Immature natural killer cell (primary cell): ENCODE results near the gene SPESP1. TPM values are rescaled to one million over a fixed set of nuclear protein-coding genes. Genes with fewer than 3 reads are reported as not detected.

Source experiments
- DNase-seq, 3 donors: peaks; one replicate each; pipeline ENCODE4 v3.0.0; 2022; ENCODE audit warnings: mixed read lengths in 1 of 3
- H3K27ac Mint-ChIP-seq, 6 donors: one replicate each; pipeline ENCODE4 v1.8.0; 2020; ENCODE audit warnings: mixed read lengths in 6 of 6, mild to moderate bottlenecking in 5 of 6, inconsistent platforms in 4 of 6, moderate library complexity in 3 of 6
- H3K27me3 Mint-ChIP-seq, 3 donors: one replicate each; pipeline ENCODE4 v1.8.0; 2020 to 2021; ENCODE audit warnings: low read depth in 3 of 3, mild to moderate bottlenecking in 3 of 3, mixed read lengths in 3 of 3, moderate library complexity in 3 of 3, inconsistent platforms in 1 of 3
- H3K36me3 Mint-ChIP-seq, 3 donors: one replicate each; pipeline ENCODE4 v1.8.0; 2020; ENCODE audit warnings: mixed read lengths in 3 of 3, inconsistent platforms in 2 of 3, mild to moderate bottlenecking in 2 of 3
- H3K4me1 Mint-ChIP-seq, 2 donors: one replicate each; pipeline ENCODE4 v1.8.0; 2020; ENCODE audit warnings: inconsistent platforms in 2 of 2, mild to moderate bottlenecking in 2 of 2, mixed read lengths in 2 of 2, moderate library complexity in 1 of 2
- H3K4me3 Mint-ChIP-seq, 5 donors: one replicate each; pipeline ENCODE4 v1.8.0; 2020; ENCODE audit warnings: mild to moderate bottlenecking in 5 of 5, mixed read lengths in 5 of 5, inconsistent platforms in 3 of 5, moderate library complexity in 3 of 5
- H3K9me3 Mint-ChIP-seq, 6 donors: one replicate each; pipeline ENCODE4 v1.8.0; 2020; ENCODE audit warnings: mild to moderate bottlenecking in 6 of 6, mixed read lengths in 6 of 6, inconsistent platforms in 4 of 6, moderate library complexity in 3 of 6
- polyA plus RNA-seq, 3 donors: library from polyadenylated mRNA; unstranded; fragments of 300-500 nt; fragmentation: Illumina TruSeq; gene quantifications; one replicate each; pipeline ENCODE4 v1.2.3, GENCODE V29; 2021

SPESP1 gene
- 1 to 10 TPM in 1 of 3 donors, under 1 TPM in 2; 0.62 to 1.9 (median 0.77) TPM for polyA plus RNA-seq

DNA sequence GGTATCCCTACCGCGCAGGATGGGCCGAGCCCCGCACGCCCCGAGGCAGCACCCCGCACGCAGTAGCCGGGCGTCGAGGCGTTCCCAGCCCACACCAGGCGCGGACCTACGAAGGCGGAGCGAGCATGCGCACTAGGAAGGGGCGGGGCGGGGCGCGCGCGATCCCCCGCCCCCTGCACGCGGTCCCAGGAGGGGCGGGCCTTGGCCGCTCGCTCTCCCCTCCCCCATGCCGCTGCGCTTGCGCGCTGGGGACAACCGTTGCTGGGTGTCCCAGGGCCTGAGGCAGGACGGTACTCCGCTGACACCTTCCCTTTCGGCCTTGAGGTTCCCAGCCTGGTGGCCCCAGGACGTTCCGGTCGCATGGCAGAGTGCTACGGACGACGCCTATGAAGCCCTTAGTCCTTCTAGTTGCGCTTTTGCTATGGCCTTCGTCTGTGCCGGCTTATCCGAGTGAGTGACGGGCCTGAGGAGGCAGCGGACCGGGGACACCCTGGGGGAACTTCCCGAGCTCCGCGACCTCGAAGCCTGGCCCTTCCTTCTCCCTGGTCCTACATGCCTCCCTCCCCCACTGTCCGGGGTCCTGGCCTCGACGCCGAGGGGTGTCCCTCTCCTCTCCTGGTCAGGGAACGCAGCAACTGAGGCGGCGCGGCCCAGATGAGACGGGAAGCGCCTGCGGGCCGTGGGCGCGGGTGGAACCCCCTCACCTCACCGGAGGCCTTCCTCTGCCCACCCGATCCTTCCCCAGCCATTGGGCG lies at the start of gene SPESP1:
TSS of gene SPESP1 (plus strand) at position 258 of the 755 bp plus-strand sequence. CDS start at position 387, 129 bp downstream.
- Mint-ChIP-seq H3K36me3 (no peaks in the 10 kb centered on the region), H3K27me3 (peaks cover 2 to 6% (median 5%) of the 10 kb centered on the region in 3 donors), H3K4me1 (no peaks in the 10 kb centered on the region), H3K9me3 (no peaks in the 10 kb centered on the region), H3K4me3 (peak within 1 kb of the TSS in 2 of 5 donors; percentile 38 to 63), H3K27ac (peak within 1 kb of the TSS in 1 of 6 donors; percentile 58)
- DNase-seq, result peak; percentile 21 to 40 (median 27)

DNA sequence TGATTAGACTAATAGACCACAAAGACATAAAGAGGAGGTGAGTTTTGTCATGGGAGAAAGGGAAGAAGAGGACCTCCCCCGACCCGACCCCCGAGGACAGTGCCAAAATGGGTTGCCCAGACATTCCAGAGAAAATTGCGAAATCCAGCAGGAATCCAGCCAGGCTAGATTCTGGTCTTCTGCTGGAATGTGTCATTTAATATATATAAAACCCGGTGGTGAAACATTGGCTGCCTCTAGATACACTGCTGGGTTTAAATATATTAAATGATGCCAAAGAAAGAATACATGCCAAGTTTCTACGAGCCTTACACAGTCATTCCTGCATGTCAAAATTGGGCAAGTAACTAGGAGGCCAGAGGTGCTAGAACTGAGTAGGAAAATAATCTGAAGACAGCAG lies 45.3 kb upstream of the SPESP1 start:
- DNase-seq, result no peak
- Mint-ChIP-seq H3K27ac (no peak overlapping the region), H3K9me3 (no peaks in the 10 kb centered on the region), H3K36me3 (no peaks in the 10 kb centered on the region), H3K4me1 (no peaks in the 10 kb centered on the region), H3K4me3 (no peak overlapping the region), H3K27me3 (peaks cover 2 to 6% (median 3%) of the 10 kb centered on the region in 3 donors)

DNA sequence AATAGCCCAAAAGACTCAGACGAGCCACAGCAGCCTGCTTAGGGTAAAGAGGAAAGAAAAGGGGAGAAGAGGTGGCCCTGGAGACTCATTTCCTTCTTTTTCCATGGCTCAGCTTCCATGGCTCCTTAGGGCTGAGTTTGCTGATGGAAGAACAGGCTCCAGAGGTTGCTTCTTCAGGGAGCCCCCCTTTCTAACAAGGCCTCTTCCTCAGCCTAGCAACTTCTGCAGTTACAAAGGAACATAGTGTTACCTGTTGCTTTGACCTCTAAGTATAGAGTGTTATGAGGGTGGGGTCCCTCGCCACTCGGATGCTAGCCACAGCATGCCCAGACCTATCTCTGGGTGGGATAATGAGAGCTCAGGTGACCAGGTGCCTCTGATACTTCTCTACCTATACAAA lies 43.2 kb upstream of the SPESP1 start:
- Mint-ChIP-seq H3K36me3 (no peaks in the 10 kb centered on the region), H3K27ac (no peak overlapping the region), H3K27me3 (peaks cover 0 to 5% (median 3%) of the 10 kb centered on the region in 3 donors), H3K4me3 (no peak overlapping the region), H3K9me3 (no peaks in the 10 kb centered on the region), H3K4me1 (no peaks in the 10 kb centered on the region)
- no peak for DNase-seq

DNA sequence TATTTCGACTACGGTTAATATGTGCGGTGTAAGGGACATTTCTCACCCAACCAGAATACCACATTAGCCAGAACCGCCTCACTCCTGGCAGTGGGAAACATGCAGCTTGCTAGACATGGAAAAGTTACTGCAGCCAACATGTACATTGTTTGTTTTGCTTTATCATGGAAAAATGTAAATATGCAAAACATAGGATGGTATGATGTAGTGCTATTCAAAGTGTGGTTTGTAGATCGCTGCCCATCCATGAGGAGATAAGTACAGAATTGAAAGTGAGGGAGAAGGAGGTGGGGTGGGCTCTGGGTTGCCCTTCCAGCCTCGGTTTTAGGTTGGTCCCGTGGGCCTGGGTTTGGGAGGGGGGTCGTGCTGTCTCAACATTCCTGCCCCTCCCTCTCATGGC lies 42.5 kb upstream of the SPESP1 start:
- H3K36me3 Mint-ChIP-seq, result no peaks in the 10 kb centered on the region
- no peak for DNase-seq
- peaks cover 2 to 5% (median 3%) of the 10 kb centered on the region in 3 donors for H3K27me3 Mint-ChIP-seq
- no peaks in the 10 kb centered on the region for H3K4me1 Mint-ChIP-seq
- no peak overlapping the region for H3K4me3 Mint-ChIP-seq
- H3K9me3 Mint-ChIP-seq, result no peaks in the 10 kb centered on the region
- no peak overlapping the region for H3K27ac Mint-ChIP-seq

DNA sequence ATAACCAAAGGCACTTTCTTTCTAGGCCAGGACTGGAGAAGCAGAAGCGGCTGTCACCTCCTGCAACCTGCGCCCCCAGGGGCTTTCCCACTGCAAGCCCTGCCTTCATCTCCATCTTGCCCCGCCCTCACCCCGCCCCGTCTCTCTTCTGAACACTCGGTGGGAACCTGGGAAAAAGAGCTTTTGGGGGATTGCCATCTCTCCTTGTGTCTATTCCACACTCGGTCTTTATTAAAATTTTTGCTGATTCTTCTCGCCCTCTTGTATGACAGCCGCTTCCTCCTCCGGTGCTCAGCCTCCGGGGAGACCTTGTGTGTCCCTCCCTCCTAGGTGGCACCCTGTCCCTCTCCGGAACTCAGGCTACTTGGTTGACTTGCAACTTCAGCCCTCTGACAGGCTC lies 41.9 kb upstream of the SPESP1 start:
- Mint-ChIP-seq H3K27ac (no peak overlapping the region), H3K4me1 (no peaks in the 10 kb centered on the region), H3K27me3 (peaks cover 2 to 7% (median 3%) of the 10 kb centered on the region in 3 donors), H3K4me3 (peak overlapping the region in 4 of 5 donors; percentile 43 to 72 (median 63)), H3K9me3 (no peaks in the 10 kb centered on the region), H3K36me3 (no peaks in the 10 kb centered on the region)
- DNase-seq, result no peak

DNA sequence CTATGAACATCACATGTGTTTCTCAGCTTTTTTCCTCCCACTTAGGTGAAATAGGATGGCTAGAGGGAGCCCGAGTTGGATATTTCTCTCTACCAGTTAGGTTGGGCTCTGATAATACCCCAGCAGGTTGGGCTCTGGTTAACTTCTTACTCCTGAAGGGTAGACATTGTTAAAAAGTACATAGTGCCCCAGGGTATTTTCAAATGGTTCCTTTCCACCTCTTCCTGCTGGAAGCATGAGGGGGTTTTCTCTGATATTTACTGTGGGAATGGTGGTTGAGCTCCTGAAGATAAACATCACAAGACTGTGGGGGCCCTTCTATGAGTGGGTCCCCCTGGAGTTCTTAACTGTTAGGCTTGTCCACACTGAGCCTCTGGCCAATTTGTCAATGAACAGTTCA lies 36.1 kb upstream of the SPESP1 start:
- no peak for DNase-seq
- H3K36me3 Mint-ChIP-seq, result no peaks in the 10 kb centered on the region
- H3K27ac Mint-ChIP-seq, result no peak overlapping the region
- H3K9me3 Mint-ChIP-seq, result peaks cover 0 to 3% (median 0%) of the 10 kb centered on the region in 6 donors
- H3K4me1 Mint-ChIP-seq, result no peaks in the 10 kb centered on the region
- peaks cover 3 to 7% (median 4%) of the 10 kb centered on the region in 3 donors for H3K27me3 Mint-ChIP-seq
- H3K4me3 Mint-ChIP-seq, result no peak overlapping the region

DNA sequence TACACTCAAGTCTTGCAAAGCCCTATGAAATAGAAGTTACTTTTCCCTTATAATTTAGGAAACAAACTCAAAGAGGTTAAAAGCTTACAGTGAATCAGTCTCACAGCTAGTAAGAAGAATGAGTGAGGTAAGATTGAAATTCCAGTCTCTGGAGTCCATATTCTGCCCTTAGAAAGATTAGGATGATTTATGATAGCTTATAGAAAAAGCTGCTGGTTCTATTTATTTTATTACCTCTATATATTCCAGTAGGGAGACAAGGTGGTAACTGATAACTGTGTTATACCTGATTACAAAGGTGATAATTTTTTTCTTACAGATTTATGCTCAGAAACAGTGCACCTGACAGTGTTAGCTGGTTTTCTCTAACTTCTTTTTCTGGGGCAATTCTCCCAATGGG lies 34.1 kb upstream of the SPESP1 start:
- Mint-ChIP-seq H3K9me3 (peaks cover 0 to 3% (median 0%) of the 10 kb centered on the region in 6 donors), H3K4me1 (no peaks in the 10 kb centered on the region), H3K27me3 (peaks cover 4 to 7% (median 5%) of the 10 kb centered on the region in 3 donors), H3K36me3 (no peaks in the 10 kb centered on the region), H3K4me3 (no peak overlapping the region), H3K27ac (no peak overlapping the region)
- DNase-seq, result no peak

DNA sequence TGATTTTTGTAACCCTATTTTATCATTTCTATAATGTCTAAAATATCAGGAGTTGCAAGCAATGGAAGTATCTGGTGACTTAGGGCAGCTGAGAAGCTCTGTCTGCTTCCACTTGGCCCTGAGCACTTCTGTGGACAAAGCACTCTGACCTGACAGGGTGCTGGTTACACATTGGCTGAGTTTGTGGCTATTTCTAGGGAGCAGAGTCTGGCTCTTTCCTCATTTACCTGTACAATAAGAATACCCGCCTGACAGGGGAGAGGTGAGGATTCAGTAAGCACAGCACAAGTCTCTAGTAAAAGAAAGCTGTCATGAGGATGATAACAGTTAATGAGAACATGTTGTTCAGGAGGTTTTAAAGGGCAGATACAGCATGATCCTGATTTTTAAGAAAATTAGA lies 33.3 kb upstream of the SPESP1 start:
- Mint-ChIP-seq H3K4me3 (no peak overlapping the region), H3K9me3 (peaks cover 0 to 3% (median 0%) of the 10 kb centered on the region in 6 donors), H3K4me1 (no peaks in the 10 kb centered on the region), H3K27ac (no peak overlapping the region), H3K27me3 (peaks cover 5 to 7% (median 6%) of the 10 kb centered on the region in 3 donors), H3K36me3 (no peaks in the 10 kb centered on the region)
- no peak for DNase-seq

DNA sequence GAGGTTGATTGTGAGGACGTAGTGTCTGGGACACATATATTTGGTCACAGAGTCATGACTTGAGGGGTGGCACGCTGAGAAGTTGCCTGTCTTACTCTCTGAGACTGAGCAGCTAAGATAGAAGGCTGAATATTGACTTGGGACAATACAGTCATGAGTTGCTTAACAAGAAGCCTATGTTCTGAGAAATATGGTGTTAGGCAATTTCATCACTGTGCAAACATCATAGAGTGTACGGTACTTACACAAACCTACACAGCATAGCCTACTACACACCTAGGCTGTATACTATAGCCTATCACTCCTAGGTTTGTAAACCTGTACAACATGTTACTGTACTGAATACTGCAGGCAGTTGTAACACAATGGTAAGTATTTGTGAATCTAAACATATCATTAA lies 30.3 kb upstream of the SPESP1 start:
- Mint-ChIP-seq H3K9me3 (peaks cover 0 to 5% (median 0%) of the 10 kb centered on the region in 6 donors), H3K27me3 (peaks cover 0 to 9% (median 4%) of the 10 kb centered on the region in 3 donors), H3K27ac (no peak overlapping the region), H3K4me3 (no peak overlapping the region), H3K36me3 (no peaks in the 10 kb centered on the region), H3K4me1 (no peaks in the 10 kb centered on the region)
- no peak for DNase-seq

DNA sequence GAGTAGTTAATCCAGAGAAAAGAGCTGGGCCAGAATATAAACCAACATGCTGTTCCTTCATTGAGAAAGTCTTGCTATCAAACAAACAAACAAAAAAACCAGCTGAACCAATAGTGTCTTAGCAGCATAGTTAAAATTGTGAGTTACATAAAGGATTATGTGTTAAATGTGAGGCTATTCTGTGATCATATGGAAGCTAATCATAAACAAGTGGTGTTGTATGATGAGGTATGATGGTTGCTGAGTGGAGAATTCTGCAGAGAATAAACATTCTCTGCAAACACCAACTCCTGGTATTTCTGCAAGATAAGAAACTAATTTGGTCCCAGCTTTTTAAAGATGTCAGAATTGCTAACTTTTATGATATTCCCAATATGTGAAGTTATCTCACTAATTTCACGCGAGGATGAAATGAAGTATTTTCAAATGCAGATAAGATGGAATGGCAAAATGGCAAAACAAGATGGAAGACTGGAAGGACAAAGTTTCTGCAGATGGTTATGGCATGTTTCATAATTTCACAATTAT lies 22.9 kb upstream of the SPESP1 start:
- H3K36me3 Mint-ChIP-seq, result no peaks in the 10 kb centered on the region
- peaks cover 0 to 17% (median 5%) of the 10 kb centered on the region in 3 donors for H3K27me3 Mint-ChIP-seq

DNA sequence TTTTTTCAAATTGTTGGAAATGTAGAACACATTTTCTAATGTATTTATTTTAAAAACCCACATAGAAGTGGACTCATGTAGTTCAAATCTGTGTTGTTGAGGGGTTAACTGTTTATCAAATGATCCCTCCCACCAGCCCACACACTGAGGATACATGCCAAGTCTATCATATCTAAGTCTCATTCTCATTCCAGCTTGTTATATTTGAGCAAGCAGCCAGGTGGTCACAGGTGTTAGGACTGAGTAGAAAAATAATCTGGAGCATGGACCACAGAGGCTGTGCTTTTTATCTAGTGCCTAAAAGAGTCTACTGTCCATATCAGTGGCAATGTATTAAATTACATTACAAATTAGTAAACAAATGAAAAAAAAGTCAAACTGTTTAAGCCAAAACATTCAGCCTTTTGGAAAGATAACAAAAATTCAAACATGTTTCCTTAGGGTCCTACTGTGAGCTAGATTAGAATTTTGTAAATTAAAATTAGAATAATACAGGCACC lies 20.7 kb upstream of the SPESP1 start:
- H3K36me3 Mint-ChIP-seq, result no peaks in the 10 kb centered on the region

More for the DNA sequence above, 22.9 kb upstream of the SPESP1 start:
- no peak overlapping the region for H3K27ac Mint-ChIP-seq
- H3K4me1 Mint-ChIP-seq, result no peaks in the 10 kb centered on the region
- peaks cover 0 to 2% (median 0%) of the 10 kb centered on the region in 6 donors for H3K9me3 Mint-ChIP-seq
- DNase-seq, result no peak
- no peak overlapping the region for H3K4me3 Mint-ChIP-seq

DNA sequence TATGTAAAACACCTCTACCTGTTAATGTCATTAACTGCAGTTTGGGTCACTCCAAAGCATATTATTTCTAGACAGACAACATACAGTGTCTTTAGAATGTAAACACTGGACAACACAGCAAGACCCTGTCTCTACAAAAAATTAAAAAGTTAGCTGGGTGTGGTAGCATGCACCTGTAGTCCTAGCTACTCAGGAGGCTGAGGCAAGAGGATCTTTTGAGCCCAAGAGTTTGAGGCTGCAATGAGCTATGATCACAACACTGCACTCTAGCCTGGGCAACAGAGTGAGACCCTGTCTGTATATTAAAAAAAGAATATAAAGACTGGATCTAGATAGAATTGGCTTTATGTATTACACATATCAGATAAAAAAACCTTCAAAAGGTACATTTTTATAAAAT lies 20.0 kb upstream of the SPESP1 start:
- Mint-ChIP-seq H3K27me3 (peaks cover 2 to 27% (median 4%) of the 10 kb centered on the region in 3 donors), H3K4me1 (no peaks in the 10 kb centered on the region), H3K36me3 (no peaks in the 10 kb centered on the region), H3K9me3 (no peaks in the 10 kb centered on the region), H3K4me3 (no peak overlapping the region), H3K27ac (no peak overlapping the region)
- no peak for DNase-seq

More for the DNA sequence above, 20.7 kb upstream of the SPESP1 start:
- DNase-seq, result no peak
- no peak overlapping the region for H3K27ac Mint-ChIP-seq
- H3K9me3 Mint-ChIP-seq, result no peaks in the 10 kb centered on the region
- H3K4me1 Mint-ChIP-seq, result no peaks in the 10 kb centered on the region
- H3K4me3 Mint-ChIP-seq, result no peak overlapping the region
- H3K27me3 Mint-ChIP-seq, result peaks cover 0 to 22% (median 4%) of the 10 kb centered on the region in 3 donors

DNA sequence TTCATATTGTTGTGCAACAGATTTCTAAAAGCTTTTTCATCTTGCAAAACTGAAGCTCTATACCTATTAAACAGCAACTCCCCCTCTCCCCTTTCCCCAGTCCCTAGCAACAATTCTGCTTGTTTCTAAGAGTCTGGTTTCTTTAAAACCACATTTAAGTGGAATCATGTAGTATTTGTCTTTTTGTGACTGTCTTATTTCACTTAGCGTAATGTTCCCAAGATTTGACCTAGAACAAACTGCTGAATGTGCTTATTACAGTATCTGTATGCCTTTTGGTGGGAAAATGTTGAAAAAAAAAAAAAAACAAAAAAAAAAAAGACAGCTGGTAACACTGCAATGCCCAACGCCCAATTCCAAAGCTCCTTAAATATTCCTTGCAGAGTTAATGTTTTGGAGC lies 19.5 kb upstream of the SPESP1 start:
- DNase-seq, result no peak
- H3K27ac Mint-ChIP-seq, result no peak overlapping the region
- no peaks in the 10 kb centered on the region for H3K36me3 Mint-ChIP-seq
- H3K27me3 Mint-ChIP-seq, result peaks cover 2 to 29% (median 3%) of the 10 kb centered on the region in 3 donors
- no peaks in the 10 kb centered on the region for H3K4me1 Mint-ChIP-seq
- no peak overlapping the region for H3K4me3 Mint-ChIP-seq
- peaks cover 0 to under 1% (median 0%) of the 10 kb centered on the region in 6 donors for H3K9me3 Mint-ChIP-seq

DNA sequence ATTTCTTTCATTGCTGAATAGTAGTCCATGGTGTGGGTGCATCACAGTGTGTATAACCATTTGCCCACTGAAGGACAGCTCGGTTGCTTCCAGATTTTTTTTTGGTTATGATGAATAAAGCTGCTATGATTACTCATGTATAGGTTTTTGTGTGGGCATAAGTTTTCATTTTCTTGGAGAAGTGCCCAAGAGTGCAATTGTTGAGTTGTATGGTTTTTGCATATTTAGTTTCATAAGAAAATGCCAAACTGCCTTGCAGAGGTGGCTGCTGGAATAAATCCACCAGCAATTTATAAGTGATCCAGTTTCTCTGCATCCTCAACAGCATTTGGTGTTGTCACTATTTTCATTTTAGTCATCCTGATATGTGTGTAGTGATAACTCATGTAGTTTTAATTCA lies 8.4 kb upstream of the SPESP1 start:
- H3K4me3 Mint-ChIP-seq, result no peak overlapping the region
- no peaks in the 10 kb centered on the region for H3K4me1 Mint-ChIP-seq
- no peaks in the 10 kb centered on the region for H3K36me3 Mint-ChIP-seq
- DNase-seq, result no peak
- no peak overlapping the region for H3K27ac Mint-ChIP-seq
- no peaks in the 10 kb centered on the region for H3K9me3 Mint-ChIP-seq
- peaks cover 0 to 13% (median 11%) of the 10 kb centered on the region in 3 donors for H3K27me3 Mint-ChIP-seq
